ENCODE data around the gene TMEM185B.
"Not testable (repeated sequence)": the region's sequence is repeated elsewhere in the genome, so short reads cannot be mapped to it uniquely, and the experiment has no call there.

TMEM185B gene

DNA sequence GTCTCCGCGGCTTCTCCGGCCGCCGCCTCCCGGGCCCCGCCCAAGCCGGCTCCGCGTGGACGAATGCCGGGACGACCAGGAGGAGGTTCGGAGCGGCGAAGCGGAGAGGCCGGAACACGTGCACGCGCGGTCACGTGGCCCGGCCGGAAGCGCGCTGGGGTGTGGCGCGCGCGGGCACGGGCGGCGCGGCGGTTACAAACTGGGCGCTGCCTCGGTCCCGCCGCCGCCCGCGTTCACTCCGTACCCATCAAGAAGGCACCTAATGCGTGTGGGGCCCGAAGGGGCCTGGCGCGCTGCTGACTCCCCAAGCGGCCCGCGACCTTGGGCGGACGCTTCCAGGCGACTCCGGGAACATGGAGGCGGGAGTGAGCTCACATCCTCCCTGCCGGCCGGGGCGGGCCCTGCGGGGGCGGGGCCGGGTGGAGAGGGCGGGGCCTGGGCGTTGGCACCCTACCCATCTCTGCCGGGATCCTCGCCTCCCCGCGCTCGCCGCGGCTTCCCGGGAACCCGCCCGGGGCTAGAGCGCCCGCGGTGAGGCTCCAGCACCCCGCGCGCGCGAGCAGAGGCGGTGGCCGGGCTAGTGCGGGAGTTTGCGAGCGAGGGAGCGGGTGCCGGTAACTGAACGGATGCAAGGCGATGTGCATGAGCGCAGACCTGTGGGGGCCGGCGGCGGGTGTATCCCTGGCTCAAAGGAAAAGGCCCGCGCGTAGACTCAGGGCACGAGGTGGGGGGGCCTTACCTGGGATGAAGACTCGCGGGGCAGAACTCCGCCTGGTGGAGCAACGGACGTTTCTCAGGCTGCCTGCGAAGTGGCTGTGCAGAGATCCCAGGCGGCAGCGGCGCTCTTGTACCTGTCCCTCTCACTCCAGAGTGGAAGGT is at the start of gene TMEM185B:
Gene TMEM185B (minus strand): TSS at position 367 of the 879 bp plus-strand sequence. CDS start 424 bp downstream, outside the sequence.
- DNase-seq: peak; percentile 94 to 95

- no peak for DNase-seq
Measured at GRCh38 chr2:120271711-120272379, 48.6 kb upstream of the TMEM185B start.

GRCh38 chr2:120269816-120270215 is 46.6 kb upstream of the TMEM185B start:
- no peak for DNase-seq

DNA sequence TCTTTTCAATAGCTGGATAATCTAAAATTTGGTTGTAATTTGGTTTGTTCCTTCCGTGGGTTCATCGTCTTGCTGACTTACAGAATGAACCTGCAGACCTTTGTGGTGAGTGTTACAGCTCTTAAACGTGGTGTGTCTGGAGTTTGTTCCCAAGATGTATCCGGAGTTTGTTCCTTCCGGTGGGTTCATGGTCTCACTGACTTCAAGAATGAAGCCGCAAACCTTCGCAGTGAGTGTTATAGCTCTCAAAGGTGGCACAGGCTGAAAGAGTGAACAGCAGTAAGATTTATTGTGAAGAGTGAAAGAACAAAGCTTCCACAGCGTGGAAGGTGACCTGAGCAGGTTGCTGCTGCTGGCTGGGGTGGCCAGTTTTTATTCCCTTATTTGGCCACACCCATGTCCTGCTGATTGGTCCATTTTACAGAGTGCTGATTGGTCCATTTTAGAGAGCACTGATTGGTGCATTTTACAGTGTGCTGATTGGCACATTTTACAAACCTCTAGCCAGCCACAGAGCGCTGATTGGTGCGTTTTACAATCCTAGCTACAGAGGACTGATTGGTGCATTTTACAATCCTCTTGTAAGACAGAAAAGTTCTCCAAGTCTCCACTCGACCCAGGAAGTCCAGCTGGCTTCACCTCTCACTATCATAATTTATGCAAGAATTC is 46.0 kb upstream of the TMEM185B start:
- no peak for DNase-seq

- peak; percentile 54 to 57 for DNase-seq
Measured at GRCh38 chr2:120267348-120267747, 44.1 kb upstream of the TMEM185B start.

DNA sequence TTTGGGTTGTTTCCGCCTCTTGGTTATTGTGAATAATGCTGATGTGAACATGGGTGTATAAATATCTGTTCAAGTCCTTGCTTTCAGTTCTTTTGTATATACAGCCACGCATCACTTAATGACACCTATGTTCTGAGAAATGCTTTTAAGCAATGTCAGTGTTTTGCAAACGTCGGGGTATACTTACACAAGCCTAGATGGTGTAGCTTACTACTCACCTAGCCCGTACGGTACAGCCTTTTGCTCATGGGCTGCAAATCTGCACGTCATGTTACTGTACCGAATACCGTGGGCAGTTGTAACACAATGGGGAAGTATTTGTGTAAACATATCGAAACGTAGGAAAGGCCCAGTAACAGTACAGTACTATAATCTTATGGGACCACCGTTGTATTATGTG is 41.8 kb upstream of the TMEM185B start:
- no peak for DNase-seq

DNA sequence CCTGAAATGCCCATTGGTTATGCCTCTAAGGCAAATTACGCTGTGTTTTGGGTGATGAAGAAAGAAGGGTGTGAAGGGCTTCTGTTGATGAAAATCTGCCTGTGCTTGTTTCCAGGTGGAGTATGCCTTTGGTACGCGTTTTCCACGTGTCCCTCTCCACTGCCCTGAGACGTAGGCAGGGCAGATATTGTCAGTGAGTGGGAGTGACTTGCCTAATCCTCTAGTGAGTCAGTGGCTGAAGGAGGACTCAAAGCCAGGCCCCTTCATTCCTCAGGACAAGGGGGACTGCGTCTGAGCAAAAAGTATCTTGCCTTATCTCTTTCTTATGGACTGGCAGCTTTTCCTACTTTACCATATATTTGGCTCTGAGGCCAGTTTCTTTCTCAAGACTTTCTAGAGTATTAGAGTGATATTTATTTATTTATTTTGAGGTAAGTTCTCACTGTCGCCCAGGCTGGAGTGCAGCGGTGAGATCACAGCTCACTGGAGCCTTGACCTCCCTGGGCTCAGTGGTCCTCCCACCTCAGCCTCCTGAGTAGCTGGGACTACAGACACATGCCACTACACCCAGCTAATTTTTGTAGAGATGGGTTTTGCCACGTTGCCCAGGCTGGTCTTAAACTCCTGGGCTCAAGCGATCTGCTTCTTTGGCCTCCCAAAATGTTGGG is 39.7 kb upstream of the TMEM185B start:
- no peak for DNase-seq

DNA sequence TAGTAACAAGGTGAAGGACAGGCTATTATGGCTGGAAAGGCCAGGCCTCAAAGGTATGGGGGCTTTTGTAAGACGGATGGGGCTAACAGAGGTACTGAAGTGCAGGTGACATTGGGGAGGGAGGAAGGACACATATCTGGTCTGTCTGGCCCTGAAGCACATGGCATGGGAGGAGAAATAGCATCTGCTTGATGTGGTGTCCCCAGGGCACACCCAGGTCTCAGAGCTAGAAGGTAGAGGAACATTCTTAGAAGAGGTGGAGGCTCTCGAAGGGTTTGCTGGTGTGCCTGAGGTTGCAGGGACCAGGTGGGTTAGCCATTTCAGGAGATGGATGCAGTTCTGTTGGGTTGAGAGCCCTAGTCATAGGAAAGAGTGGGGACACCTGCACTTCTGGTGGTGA is 39.0 kb upstream of the TMEM185B start:
- DNase-seq: no peak

DNA sequence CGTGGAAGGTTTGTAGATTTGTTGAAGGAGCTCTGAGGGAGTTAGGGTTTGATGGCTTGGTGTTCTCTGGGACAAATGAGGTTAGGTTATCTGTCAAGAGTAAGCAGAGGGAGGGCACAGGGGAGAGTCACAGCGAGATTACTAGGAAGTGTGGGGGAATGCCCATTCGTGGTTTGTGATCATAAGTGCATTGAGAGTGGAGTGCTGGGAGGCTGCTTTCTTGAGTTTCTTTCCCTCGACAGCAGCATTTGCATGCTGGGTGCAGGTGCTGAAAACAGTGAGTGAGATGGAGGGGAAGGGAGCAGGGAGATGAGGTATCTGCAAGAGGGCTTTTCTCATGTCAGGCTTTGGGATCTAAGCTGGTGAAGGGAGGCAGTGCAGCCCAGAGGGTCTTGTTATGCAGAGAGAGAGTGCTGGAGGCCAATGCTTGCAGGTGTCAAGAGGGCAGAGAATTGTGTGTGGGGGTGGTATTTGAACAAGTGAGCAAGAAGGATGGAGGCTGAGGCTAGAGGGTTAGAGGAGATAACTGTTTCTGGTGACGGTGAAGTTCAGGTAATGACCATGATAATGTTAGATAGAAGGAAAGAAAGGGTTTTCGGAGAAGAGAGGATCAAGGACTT is 38.3 kb upstream of the TMEM185B start:
- peak; percentile 69 to 72 for DNase-seq

DNA sequence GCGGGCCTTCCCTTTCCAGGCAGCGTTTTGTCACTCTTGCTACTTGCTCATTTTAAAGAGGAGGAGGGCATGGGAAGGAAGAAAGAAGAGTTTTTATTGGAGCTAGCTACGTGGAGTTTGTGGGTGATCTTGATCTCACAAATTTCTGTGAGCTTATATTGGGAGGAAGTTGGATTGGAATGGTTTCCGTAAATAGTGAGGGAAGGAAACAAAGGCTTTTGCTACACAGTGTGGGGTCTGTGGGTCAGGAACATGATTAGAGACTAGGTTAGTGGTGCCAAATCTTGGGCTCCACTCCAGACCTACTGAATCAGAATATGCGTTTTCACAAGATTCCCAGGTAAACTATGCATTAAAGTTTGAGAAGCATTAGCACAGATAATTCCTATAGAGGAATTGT is 37.5 kb upstream of the TMEM185B start:
- no peak for DNase-seq

DNA sequence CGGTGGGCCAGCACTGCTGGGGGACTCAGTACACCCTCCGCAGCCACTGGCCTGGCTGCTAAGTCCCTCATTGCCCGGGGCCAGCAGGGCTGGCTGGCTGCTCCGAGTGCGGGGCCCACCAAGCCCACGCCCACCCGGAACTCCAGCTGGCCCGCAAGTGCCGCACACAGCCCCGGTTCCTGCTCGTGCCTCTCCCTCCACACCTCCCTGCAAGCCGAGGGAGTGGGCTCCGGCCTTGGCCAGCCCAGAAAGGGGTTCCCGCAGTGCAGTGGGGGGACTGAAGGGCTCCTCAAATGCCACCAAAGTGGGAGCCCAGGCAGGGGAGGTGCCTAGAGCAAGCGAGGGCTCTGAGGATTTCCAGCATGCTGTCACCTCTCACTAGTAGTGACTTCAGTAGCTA is 36.7 kb upstream of the TMEM185B start:
- not testable (repeated sequence) for DNase-seq

- no peak for DNase-seq
Measured at GRCh38 chr2:120258196-120258595, 35.0 kb upstream of the TMEM185B start.

DNA sequence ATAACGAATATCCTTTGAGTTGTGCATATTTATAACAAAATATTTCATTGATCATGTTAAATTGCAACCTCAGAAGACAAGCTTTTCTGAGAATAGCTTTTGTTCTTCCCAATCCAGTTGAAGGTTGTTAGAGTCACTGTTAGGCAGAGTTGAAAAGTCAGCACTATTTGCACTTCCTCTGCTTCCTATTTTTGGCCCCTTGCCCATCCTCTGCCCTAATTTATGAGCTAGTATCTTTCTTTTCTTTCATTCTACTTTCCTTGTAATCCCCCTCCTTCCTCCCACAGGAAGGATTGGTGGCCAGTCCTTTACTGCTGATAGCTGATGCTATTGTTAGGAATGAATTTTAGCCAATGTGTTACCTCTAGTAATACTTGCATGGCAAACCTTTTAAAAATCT is 34.3 kb upstream of the TMEM185B start:
- no peak for DNase-seq

DNA sequence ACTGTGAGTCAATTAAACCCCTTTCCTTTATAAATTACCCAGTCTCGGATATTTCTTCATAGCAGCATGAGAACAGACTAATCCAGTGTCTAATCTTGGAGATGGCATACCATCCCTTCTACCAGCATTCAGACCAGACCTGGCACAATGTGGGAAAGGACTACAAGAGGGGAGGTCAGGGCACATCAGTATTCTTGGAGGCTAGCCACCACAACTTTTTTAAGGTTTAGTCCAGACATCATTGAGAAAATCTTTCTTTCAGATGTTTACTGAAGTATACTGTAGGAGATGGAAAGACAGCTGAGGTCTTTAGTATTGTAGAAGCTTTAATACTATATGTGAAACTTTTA is 33.4 kb upstream of the TMEM185B start:
- no peak for DNase-seq

GRCh38 chr2:120255986-120256650 is 32.9 kb upstream of the TMEM185B start:
- no peak for DNase-seq

DNA sequence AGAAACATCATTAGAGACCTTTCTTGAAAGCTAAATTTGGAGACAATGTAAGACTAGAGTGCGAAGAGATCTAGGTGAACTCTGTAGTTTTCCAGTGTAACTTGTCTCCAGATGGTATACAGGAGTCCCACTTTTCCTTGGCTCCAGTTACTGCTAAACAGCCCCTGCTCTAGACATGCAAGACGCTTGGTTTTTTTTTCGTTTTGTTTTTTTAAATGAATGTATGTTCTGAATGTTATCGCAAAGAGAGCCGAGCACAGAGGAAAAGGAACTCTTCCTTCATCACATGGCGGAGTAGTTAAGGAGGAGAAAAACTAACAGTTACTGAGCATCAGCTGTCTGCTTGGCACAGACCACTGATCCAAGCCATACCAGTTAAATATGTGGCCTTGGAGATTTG is 31.9 kb upstream of the TMEM185B start:
- no peak for DNase-seq

GRCh38 chr2:120254178-120254577 is 31.0 kb upstream of the TMEM185B start:
- DNase-seq: no peak

- DNase-seq: peak; percentile 57 to 61
Measured at GRCh38 chr2:120253021-120253882, 30.1 kb upstream of the TMEM185B start.

GRCh38 chr2:120252225-120253020 is 29.2 kb upstream of the TMEM185B start, which contains the start of gene RALB:
Gene RALB (plus strand): TSS chr2:120252852. CDS start chr2:120278665, 25,813 bp downstream.
- peak; percentile 99 for DNase-seq

DNA sequence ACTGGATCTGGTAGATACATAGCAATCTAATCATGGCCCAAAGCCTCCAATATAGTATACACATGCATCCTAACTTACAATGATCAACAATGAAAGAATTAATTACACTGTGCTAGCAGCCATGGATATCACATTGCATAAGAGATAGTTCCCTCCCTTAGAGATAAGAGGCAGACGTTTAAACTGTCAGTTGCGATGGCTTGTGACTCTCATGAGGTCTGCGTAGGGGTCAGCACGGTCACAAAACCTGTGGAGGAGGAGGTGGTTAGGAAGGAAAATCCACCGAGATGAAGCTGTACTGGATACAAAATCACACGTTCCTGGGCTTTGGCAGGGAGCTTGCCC is 28.7 kb upstream of the TMEM185B start:
- no peak for DNase-seq

All from activated T-cell treated with anti-CD3 and anti-CD28 coated beads, Interleukin-2, amount 50 U/mL, for 48 hours (primary cell).